Measurements from ENCODE around the gene LYZL1. TPM values are rescaled to one million over a fixed set of nuclear protein-coding genes. Genes with fewer than 3 reads are reported as not detected.

LYZL1 gene
- total and polyA plus RNA-seq, 2 of the 8 experiments (the other 6 are each of a cell fraction or from before 2014, with no cell fraction given) = not detected

GRCh38 chr10:29345910-29346209 lies 57.0 kb downstream of the LYZL1 start:
- CTCF ChIA-PET (ENCODE audit: partially characterized antibody) = interaction anchor here (1.1 to 2.1 kb wide), 3 partner anchors 30 to 47 kb away, joined by 4 to 6 read pairs (median 5); no protein-coding TSS in a partner anchor
- Histone ChIP-seq H3K4ac (replicated peaks; ENCODE audit: insufficient read length, low read depth, low read length) (no peak overlapping the region), H3K27ac (ENCODE audit: low read depth, low read length) (no peak overlapping the region)
- TF ChIP-seq POLR2AphosphoS5 (IDR thresholded peaks at IDR 0.05; ENCODE audit: low read depth, low read length) (no peak), CBX5 (IDR thresholded peaks at IDR 0.05; ENCODE audit: low read depth, low read length) (no peak), SIX5 (IDR thresholded peaks at IDR 0.05; ENCODE audit: low read depth, low read length) (no peak), RBBP5 (IDR thresholded peaks at IDR 0.05; ENCODE audit: borderline replicate concordance, low read depth, low read length) (no peak), RXRA (IDR thresholded peaks at IDR 0.05; ENCODE audit: insufficient read depth, low read depth, low read length) (no peak), GABPA (IDR thresholded peaks at IDR 0.05; ENCODE audit: borderline replicate concordance, insufficient read depth, low read length) (no peak), TAF1 (IDR thresholded peaks at IDR 0.05; ENCODE audit: low read depth, low read length) (no peak)
- TF ChIP-seq, protein P1, sequence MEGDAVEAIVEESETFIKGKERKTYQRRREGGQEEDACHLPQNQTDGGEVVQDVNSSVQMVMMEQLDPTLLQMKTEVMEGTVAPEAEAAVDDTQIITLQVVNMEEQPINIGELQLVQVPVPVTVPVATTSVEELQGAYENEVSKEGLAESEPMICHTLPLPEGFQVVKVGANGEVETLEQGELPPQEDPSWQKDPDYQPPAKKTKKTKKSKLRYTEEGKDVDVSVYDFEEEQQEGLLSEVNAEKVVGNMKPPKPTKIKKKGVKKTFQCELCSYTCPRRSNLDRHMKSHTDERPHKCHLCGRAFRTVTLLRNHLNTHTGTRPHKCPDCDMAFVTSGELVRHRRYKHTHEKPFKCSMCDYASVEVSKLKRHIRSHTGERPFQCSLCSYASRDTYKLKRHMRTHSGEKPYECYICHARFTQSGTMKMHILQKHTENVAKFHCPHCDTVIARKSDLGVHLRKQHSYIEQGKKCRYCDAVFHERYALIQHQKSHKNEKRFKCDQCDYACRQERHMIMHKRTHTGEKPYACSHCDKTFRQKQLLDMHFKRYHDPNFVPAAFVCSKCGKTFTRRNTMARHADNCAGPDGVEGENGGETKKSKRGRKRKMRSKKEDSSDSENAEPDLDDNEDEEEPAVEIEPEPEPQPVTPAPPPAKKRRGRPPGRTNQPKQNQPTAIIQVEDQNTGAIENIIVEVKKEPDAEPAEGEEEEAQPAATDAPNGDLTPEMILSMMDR (IDR thresholded peaks at IDR 0.05; ENCODE audit: control extremely low read depth in 1 of 3, insufficient read depth in 1 of 3, low read depth in 1 of 3, low read length in 3 of 3) = no peak

More at GRCh38 chr10:29345910-29346209, 57.0 kb downstream of the LYZL1 start:
- Histone ChIP-seq H3K4me3 (ENCODE audit: extremely low read depth in 1 of 4, insufficient read depth in 2 of 4, low read depth in 3 of 4, low read length in 4 of 4) (no peak overlapping the region), H2BK12ac (ENCODE audit: low read depth, low read length) (no peak overlapping the region), H3K9ac (replicated peaks in 1 of 4; ENCODE audit: extremely low read depth in 1 of 4, low read depth in 3 of 4, low read length in 3 of 4) (no peak overlapping the region), H3K23me2 (ENCODE audit: low read depth, low read length) (no peaks in the 10 kb centered on the region), H2AK5ac (ENCODE audit: low read depth, low read length) (peak overlapping the region; percentile 26; the same call in 1 of the 2 replicates), H2BK20ac (ENCODE audit: low read length) (no peak overlapping the region), H4K5ac (ENCODE audit: insufficient read length, low read depth, low read length) (no peak overlapping the region), H3K9me3 (ENCODE audit: insufficient read depth in 2 of 2, low read depth in 1 of 2, low read length in 1 of 2) (peaks cover 9 to 10% of the 10 kb centered on the region in 2 experiments), H3K18ac (ENCODE audit: extremely low read depth, low read length) (no peak overlapping the region), H4K91ac (replicated peaks; ENCODE audit: insufficient read length, low read length) (no peak overlapping the region), H3K79me1 (ENCODE audit: low read depth, low read length) (no peaks in the 10 kb centered on the region), H2BK5ac (ENCODE audit: low read depth, low read length) (no peak overlapping the region), H4K8ac (ENCODE audit: extremely low read depth, insufficient read depth, low read length) (no peak overlapping the region), H3K79me2 (ENCODE audit: control insufficient read depth in 1 of 2, insufficient read depth in 2 of 2, low read length in 2 of 2) (no peaks in the 10 kb centered on the region), H2AFZ (ENCODE audit: low read length) (no peak overlapping the region), H3K14ac (ENCODE audit: insufficient read length) (no peak overlapping the region), H3K27me3 (replicated peaks in 1 of 4; ENCODE audit: control insufficient read depth in 3 of 4, extremely low read depth in 1 of 4, insufficient read depth in 3 of 4, low read length in 3 of 4) (no peaks in the 10 kb centered on the region), H3K4me2 (ENCODE audit: insufficient read depth in 1 of 2, low read depth in 2 of 2, low read length in 2 of 2) (no peak overlapping the region), H4K20me1 (replicated peaks in 1 of 2; ENCODE audit: control insufficient read depth in 1 of 2, insufficient read depth in 2 of 2, low read length in 2 of 2) (no peaks in the 10 kb centered on the region), H3K36me3 (ENCODE audit: control insufficient read depth in 2 of 4, insufficient read depth in 4 of 4, low read length in 3 of 4) (no peaks in the 10 kb centered on the region), H3K56ac (replicated peaks; ENCODE audit: insufficient read length, low read depth, low read length) (no peak overlapping the region), H3K4me1 (replicated peaks in 1 of 4; ENCODE audit: control insufficient read depth in 3 of 4, insufficient read depth in 4 of 4, low read length in 3 of 4) (no peaks in the 10 kb centered on the region; a peak in 1 of 7 replicates), H2BK120ac (replicated peaks; ENCODE audit: low read depth, low read length) (no peak overlapping the region), H2BK15ac (ENCODE audit: low read length) (peak overlapping the region; percentile 77; the same call in 1 of the 2 replicates), H3K23ac (ENCODE audit: insufficient read length) (no peak overlapping the region)
- DNase-seq (ENCODE audit: low read depth in 1 of 2, low spot score in 2 of 2) (no peak), FAIRE-seq (no peak)
- WGBS, 2 experiments (ENCODE audit: extremely low coverage in 1 of 2, insufficient coverage in 1 of 2, insufficient read length in 1 of 2, insufficient replicate concordance in 2 of 2, low coverage in 1 of 2, low lambda C conversion rate in 2 of 2, missing lambda C conversion rate in 1 of 2) = 89% methylated on average over 3 of the region's 3 CpGs; no CpG with 5 or more reads in 1 of the 2 experiments
- POLR2A ChIA-PET (ENCODE audit: partially characterized antibody) = no interaction called here

All from H1 (cell line).